ENCODE measurements around the gene PIM1.

- TF ChIP-seq TAF1 (IDR thresholded peaks at IDR 0.05; ENCODE audit: borderline replicate concordance, low read depth, low read length) = no peak
- TF ChIP-seq GATA2 (CRISPR knock-in tag; IDR thresholded peaks at IDR 0.05) = no peak
- no peak for TF ChIP-seq EZH2phosphoT487 (IDR thresholded peaks at IDR 0.05; ENCODE audit: borderline replicate concordance, low read depth)
- TF ChIP-seq CTCF (IDR thresholded peaks at IDR 0.05) = no peak
- TF ChIP-seq TCF12 (IDR thresholded peaks at IDR 0.05) = no peak
- no peak for TF ChIP-seq NRF1 (IDR thresholded peaks at IDR 0.05; ENCODE audit: low read depth, low read length)
- TF ChIP-seq USF2 (IDR thresholded peaks at IDR 0.05; ENCODE audit: borderline replicate concordance, low read depth, low read length) = no peak
- TF ChIP-seq POLR2AphosphoS5 (IDR thresholded peaks at IDR 0.05; ENCODE audit: low read depth, low read length) = no peak
- TF ChIP-seq PBX3 (IDR thresholded peaks at IDR 0.05) = no peak
- no peak for TF ChIP-seq MAX (IDR thresholded peaks at IDR 0.05; ENCODE audit: low read depth)
- no peak for TF ChIP-seq TEAD4 (IDR thresholded peaks at IDR 0.05; ENCODE audit: borderline replicate concordance, insufficient read depth)
- no peak for TF ChIP-seq REST (IDR thresholded peaks at IDR 0.05; ENCODE audit: low read depth, low read length)
- TF ChIP-seq RAD21 (IDR thresholded peaks at IDR 0.05; ENCODE audit: low read length) = no peak
- no peak for TF ChIP-seq YY1 (IDR thresholded peaks at IDR 0.05; ENCODE audit: low read depth)
Observed at GRCh38 chr6:37155394-37156312, 14.3 kb upstream of the PIM1 start.
